Muscle layer of colon (tissue), 2 donors: ENCODE data around the gene RAB40C.

Experiments
- H3K27ac ChIP-seq: one replicate; pipeline ENCODE4 v1.7.0; 2013; ENCODE audit warnings: low read depth, mild to moderate bottlenecking, low read length, moderate library complexity
- H3K27me3 ChIP-seq, 2 donors: one replicate each; pipeline ENCODE4 v1.7.0; 2013; ENCODE audit warnings: low read length in 2 of 2, mild to moderate bottlenecking in 2 of 2; ENCODE audit not compliant: insufficient read depth in 2 of 2, control insufficient read depth in 1 of 2
- H3K36me3 ChIP-seq: one replicate; pipeline ENCODE4 v1.7.0; 2013; ENCODE audit warnings: mild to moderate bottlenecking, low read length; ENCODE audit not compliant: insufficient read depth
- H3K4me1 ChIP-seq: one replicate; pipeline ENCODE4 v1.7.0; 2013; ENCODE audit warnings: mild to moderate bottlenecking, low read length; ENCODE audit not compliant: insufficient read depth
- H3K4me3 ChIP-seq, 2 donors: one replicate each; pipeline ENCODE4 v1.7.0; 2013; ENCODE audit warnings: low read length in 2 of 2, low read depth in 1 of 2, mild to moderate bottlenecking in 1 of 2, moderate library complexity in 1 of 2
- H3K9ac ChIP-seq: one replicate; pipeline ENCODE4 v1.7.0; 2013; ENCODE audit warnings: low read length
- H3K9me3 ChIP-seq: one replicate; pipeline ENCODE4 v1.7.0; 2013; ENCODE audit warnings: mild to moderate bottlenecking, low read length
- donor health status: abdominal sarcoma.
- donor health status: Adenocarcinoma of cecum.

RAB40C gene

DNA sequence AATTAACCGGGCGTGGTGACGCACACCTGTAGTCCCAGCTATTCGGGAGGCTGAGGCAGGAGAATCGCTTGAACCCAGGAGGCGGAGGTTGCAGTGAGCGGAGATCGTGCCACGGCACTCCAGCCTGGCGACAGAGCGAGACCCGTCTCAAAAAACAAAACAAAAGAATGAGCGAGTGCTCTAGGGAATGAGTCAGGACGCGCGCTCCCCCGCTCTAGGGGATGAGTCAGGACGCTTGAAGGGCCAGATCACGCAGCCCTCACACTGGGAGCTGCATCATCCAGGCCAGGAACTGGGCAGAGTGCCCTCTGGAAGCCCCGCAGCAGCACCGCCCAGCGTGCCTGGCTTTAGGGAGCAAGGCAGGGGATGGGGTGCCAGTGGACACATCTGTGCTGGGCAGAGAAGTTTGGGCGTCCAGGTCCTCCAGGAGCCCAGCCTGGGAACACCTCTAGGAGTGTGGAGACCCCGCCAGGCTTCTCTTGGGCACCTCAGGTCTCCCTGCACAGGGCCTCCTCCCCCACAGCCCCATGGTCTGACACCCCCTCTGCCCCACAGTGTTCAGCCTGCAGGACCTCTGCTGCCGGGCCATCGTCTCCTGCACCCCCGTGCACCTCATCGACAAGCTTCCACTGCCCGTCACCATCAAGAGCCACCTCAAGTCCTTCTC is 37.1 kb downstream of the RAB40C start:
- no peaks in the 10 kb centered on the region for H3K4me1 ChIP-seq
- H3K27me3 ChIP-seq = peaks cover 0 to 7% of the 10 kb centered on the region in 2 donors
- H3K9me3 ChIP-seq = no peaks in the 10 kb centered on the region
- no peak overlapping the region for H3K27ac ChIP-seq
- no peak overlapping the region for H3K4me3 ChIP-seq
- no peak overlapping the region for H3K9ac ChIP-seq
- H3K36me3 ChIP-seq = no peaks in the 10 kb centered on the region

DNA sequence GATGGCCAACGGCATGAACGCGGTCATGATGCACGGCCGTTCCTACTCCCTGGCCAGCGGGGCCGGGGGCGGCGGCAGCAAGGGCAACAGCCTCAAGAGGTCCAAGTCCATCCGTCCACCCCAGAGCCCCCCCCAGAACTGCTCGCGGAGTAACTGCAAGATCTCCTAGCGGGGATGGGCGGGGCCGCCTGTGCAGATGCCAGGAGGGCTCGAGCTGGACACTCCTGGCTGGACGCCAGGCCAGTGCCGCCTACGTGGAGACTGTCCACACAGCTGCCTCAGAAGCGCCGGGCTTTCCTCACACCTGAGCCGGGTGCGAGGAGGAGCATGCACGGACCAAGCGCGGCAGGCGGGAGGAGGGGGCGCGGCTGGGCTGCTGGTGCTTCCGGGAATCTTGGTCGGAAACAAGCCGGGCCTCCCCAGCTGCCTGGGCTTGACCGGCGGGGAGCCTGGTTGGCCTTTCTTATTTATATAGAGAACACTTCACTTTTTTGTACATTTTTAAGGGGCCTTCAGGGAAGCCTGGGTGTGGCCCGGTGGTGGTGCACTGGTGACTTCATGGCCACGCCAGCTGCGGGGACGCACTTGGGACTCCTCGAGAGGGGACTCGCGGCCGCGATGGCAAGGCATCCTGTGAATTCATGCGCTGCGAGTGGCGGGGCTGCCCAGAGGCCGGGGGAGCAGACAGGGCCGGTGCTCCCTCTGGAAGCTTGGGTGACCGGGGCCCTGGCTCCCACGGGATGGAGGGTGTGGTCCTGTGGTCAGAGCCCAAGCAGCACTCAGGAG is 37.8 kb downstream of the RAB40C start:
- no peak overlapping the region for H3K27ac ChIP-seq
- H3K9ac ChIP-seq = no peak overlapping the region
- no peaks in the 10 kb centered on the region for H3K9me3 ChIP-seq
- no peaks in the 10 kb centered on the region for H3K36me3 ChIP-seq
- H3K4me3 ChIP-seq = no peak overlapping the region
- no peaks in the 10 kb centered on the region for H3K4me1 ChIP-seq
- peaks cover 0 to 10% of the 10 kb centered on the region in 2 donors for H3K27me3 ChIP-seq

DNA sequence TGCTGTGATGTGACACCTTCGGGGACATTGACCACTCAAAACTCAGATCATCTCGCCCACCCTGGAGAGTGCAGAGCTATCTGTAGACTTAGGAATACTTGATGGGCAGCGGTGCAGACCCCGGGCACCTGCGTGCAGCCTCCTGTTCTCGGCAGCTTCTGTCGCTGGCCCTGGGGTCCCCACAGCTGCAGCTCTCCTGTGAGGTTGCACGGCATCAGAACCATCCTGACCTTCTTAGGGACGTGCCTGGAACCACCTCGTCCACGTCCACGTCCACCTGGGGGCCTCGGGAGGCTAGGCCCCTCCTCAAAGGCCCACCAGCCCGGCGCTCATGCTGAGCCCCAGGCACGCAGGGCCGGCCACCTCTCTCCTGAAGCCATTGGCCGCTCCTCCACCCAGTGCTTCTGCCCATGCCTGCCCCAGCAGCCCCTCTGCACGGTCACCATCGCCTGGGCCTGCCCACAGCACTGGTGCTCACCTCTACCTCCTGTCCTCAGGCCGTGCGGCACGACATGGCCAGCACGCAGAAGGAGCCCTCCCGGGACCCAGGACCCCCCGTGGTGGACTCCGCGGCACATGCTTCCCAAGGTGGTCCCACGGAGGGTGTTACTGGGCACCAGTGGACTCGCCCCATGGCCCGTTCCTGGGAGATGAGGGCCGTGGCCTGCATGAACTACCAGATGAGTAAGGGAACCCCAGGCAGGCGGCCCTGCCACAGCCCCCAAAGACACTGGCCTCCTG is 38.6 kb downstream of the RAB40C start:
- Histone ChIP-seq H3K4me3 (no peak overlapping the region), H3K36me3 (no peaks in the 10 kb centered on the region), H3K4me1 (no peaks in the 10 kb centered on the region), H3K9ac (no peak overlapping the region), H3K27ac (no peak overlapping the region), H3K27me3 (peaks cover 0 to 10% of the 10 kb centered on the region in 2 donors), H3K9me3 (no peaks in the 10 kb centered on the region)

DNA sequence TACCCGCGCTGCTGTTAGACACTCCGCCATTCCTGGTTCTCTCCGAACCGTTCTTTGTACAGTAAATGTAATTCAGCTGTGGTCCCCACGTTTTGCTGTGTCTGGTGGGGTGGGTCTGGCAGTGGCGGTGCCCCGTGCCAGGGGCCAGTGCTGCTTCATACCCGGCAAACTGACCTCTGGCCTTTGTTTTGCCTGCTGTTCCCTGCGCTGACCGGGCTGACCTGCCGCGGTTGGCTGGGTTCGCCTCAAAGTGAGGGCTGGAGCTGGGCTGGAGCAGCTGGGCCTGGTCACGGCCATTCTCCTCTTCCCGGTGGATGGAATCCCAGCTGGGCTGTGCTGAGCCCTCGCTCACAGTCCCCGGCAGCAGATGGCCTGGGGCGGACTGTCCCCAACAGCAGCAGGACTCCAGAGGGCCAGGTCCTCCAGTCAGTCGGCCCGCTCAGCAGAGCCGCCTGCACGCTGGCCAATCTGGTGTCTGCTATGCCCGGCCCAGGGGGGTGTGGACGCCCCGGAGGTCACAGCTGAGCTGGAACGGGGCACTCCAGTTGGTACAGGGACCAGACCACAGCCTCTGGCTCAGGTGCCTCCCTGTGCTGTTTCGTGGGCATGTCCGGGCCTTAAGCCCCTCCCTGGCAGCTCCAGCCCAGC is 39.4 kb downstream of the RAB40C start:
- H3K9ac ChIP-seq = no peak overlapping the region
- peaks cover 0 to 10% of the 10 kb centered on the region in 2 donors for H3K27me3 ChIP-seq
- H3K9me3 ChIP-seq = no peaks in the 10 kb centered on the region
- no peaks in the 10 kb centered on the region for H3K4me1 ChIP-seq
- H3K36me3 ChIP-seq = peaks cover 7% of the 10 kb centered on the region
- H3K4me3 ChIP-seq = no peak overlapping the region
- no peak overlapping the region for H3K27ac ChIP-seq

DNA sequence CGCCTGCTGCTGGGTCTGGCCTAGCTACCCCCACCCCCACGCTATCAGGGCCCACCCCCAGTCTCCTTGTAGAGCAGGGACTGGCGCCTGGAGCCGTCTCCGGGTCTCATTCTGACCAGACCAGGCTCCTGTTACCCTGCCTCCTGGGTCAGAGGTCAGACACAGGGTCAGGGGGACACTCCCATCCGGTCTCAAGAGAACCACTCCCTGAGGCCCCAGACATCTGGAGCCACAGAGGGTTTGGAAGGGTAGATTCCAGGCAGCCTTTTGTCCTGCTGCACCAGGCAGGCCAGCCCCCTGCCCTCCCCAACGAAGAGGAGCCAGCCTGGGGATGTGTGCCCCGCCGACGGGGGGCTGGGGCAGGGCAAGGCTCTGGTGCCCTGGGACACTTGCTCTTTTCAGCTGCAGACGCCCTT is 40.0 kb downstream of the RAB40C start:
- Histone ChIP-seq H3K36me3 (peaks cover 9% of the 10 kb centered on the region), H3K4me3 (no peak overlapping the region), H3K27me3 (peaks cover 0 to 10% of the 10 kb centered on the region in 2 donors), H3K4me1 (no peaks in the 10 kb centered on the region), H3K9ac (no peak overlapping the region), H3K9me3 (no peaks in the 10 kb centered on the region), H3K27ac (no peak overlapping the region)

DNA sequence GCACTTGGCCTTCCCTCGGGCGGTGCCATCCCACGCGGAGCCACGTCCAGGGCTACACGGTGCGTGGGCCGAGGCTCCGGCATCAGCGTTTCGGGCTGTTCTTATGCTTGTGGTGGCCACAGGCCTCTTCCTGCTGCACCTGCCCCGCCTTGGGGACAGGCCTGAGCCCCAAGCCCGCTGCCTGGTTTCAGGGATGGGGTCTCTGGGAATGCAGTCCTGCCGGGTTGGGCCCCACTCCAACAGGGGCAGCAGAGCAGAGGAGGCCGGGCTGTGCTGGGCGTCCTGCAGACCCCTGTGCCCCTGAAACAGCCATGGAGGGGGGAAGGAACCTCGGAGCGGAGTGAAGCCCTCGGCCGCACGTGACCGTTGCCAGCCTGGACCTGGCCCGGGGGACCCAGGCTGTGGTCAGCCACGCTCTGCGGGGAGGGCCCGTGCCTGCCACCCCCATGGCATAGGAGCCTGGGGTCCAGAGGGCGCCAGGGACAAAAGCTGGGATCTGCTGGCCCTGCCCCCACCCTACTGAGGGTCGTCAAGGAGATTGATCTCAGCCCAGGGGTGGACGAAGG is 40.5 kb downstream of the RAB40C start:
- no peak overlapping the region for H3K9ac ChIP-seq
- H3K27me3 ChIP-seq = peaks cover 0 to 10% of the 10 kb centered on the region in 2 donors
- peaks cover 9% of the 10 kb centered on the region for H3K36me3 ChIP-seq
- no peak overlapping the region for H3K4me3 ChIP-seq
- peaks cover 5% of the 10 kb centered on the region for H3K4me1 ChIP-seq
- H3K9me3 ChIP-seq = no peaks in the 10 kb centered on the region
- no peak overlapping the region for H3K27ac ChIP-seq

DNA sequence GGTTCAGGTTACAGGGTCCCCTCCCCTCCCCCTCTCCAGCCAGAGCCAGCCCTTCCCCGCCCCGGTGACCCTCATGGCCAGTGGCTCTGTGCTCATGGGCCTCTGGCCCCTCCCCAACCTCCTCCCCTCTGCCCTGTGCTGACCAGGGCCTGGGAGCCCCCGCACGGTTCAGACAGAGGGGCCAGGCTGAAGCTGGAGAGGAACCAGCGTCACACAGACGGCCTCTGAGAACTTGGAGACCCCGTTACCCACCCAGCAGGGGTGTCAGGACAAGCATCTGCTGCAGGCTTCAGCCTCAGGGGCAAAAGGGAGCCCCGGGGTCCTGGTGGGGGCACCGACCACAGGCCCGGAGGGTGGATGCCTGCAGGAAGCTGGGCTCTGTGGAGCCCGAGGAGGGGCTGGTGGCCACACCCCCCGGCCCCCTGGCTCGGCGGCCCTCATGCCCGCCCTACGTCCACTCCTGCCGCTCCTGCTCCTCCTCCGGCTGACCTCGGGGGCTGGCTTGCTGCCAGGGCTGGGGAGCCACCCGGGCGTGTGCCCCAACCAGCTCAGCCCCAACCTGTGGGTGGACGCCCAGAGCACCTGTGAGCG is 41.0 kb downstream of the RAB40C start, which contains the start of gene WFIKKN1:
Gene WFIKKN1 (plus strand): TSS at position 171 of the 591 bp plus-strand sequence. CDS start 269 bp downstream, at position 440.
- H3K9ac ChIP-seq = no peak within 1 kb of the TSS
- no peak within 1 kb of the TSS for H3K4me3 ChIP-seq
- H3K9me3 ChIP-seq = no peaks in the 10 kb centered on the region
- peaks cover 9% of the 10 kb centered on the region for H3K36me3 ChIP-seq
- peaks cover 0 to 10% of the 10 kb centered on the region in 2 donors for H3K27me3 ChIP-seq
- H3K4me1 ChIP-seq = peaks cover 8% of the 10 kb centered on the region
- no peak within 1 kb of the TSS for H3K27ac ChIP-seq

DNA sequence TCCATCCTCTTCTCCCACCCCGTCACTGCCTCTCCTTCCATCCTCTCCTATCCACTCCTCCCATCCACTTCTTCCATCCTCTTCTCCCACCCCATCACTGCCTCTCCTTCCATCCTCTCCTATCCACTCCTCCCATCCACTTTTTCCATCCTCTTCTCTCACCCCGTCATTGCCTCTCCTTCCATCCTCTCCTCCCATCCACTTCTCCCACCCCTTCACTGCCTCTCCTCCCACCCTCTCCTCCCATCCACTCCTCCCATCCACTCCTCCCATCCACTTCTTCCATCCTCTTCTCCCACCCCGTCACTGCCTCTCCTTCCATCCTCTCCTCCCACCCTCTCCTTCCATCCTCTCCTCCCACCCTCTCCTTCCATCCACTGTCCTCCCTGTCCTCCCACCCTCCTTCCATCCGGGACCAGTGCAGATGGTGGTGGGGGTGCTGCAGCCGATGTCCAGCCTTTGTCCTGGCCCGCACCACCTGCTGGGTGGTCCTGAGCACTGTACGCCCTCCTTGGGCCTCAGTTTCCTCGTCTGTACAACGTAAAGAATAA is 42.0 kb downstream of the RAB40C start:
- peaks cover 9% of the 10 kb centered on the region for H3K36me3 ChIP-seq
- H3K9ac ChIP-seq = no peak overlapping the region
- H3K27ac ChIP-seq = no peak overlapping the region
- peaks cover 0 to 10% of the 10 kb centered on the region in 2 donors for H3K27me3 ChIP-seq
- H3K4me1 ChIP-seq = peaks cover 8% of the 10 kb centered on the region
- H3K4me3 ChIP-seq = no peak overlapping the region
- no peaks in the 10 kb centered on the region for H3K9me3 ChIP-seq

DNA sequence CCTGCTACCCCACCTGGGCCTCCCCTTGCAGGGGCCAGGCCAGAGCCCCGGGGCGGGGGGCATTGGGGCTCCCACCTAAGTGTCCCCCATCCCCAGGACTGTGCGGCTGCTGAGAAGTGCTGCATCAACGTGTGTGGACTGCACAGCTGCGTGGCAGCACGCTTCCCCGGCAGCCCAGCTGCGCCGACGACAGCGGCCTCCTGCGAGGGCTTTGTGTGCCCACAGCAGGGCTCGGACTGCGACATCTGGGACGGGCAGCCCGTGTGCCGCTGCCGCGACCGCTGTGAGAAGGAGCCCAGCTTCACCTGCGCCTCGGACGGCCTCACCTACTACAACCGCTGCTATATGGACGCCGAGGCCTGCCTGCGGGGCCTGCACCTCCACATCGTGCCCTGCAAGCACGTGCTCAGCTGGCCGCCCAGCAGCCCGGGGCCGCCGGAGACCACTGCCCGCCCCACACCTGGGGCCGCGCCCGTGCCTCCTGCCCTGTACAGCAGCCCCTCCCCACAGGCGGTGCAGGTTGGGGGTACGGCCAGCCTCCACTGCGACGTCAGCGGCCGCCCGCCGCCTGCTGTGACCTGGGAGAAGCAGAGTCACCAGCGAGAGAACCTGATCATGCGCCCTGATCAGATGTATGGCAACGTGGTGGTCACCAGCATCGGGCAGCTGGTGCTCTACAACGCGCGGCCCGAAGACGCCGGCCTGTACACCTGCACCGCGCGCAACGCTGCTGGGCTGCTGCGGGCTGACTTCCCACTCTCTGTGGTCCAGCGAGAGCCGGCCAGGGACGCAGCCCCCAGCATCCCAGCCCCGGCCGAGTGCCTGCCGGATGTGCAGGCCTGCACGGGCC is 42.8 kb downstream of the RAB40C start:
- Histone ChIP-seq H3K4me1 (peaks cover 8% of the 10 kb centered on the region), H3K9me3 (no peaks in the 10 kb centered on the region), H3K36me3 (peaks cover 9% of the 10 kb centered on the region), H3K9ac (no peak overlapping the region), H3K27me3 (peaks cover 0 to 10% of the 10 kb centered on the region in 2 donors), H3K27ac (no peak overlapping the region), H3K4me3 (no peak overlapping the region)
